ENCODE results near the gene ART1.
"Not testable (repeated sequence)": the region's sequence is repeated elsewhere in the genome, so short reads cannot be mapped to it uniquely, and the experiment has no call there.

The ART1 gene

DNA sequence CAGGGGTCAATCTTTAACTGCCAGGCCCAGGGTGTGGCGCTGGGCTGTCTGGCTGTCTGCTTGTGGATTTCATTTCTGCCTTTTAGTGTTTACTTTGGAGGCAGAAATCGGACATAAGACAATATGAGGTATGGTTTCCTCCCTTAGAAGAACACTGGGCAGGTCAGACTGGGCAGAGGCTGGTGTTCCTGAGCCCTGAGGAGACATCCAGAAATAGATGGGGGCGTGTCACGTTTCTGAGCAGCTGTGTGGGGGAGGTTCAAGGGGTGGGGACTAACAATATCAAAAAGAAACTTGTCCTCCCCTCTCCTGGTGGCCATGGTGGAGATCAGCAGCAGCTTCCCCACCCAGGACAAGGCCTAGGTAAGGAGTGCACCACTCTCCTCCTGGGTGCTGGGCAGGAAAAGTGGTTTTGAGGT lies at the start of gene ART1:
Gene ART1, plus strand, starts transcription at position 312 of the 419 bp plus-strand sequence. CDS start 14,086 bp downstream, outside the sequence.
- no peak for DNase-seq (ENCODE audit: low read depth in 3 of 3)

DNA sequence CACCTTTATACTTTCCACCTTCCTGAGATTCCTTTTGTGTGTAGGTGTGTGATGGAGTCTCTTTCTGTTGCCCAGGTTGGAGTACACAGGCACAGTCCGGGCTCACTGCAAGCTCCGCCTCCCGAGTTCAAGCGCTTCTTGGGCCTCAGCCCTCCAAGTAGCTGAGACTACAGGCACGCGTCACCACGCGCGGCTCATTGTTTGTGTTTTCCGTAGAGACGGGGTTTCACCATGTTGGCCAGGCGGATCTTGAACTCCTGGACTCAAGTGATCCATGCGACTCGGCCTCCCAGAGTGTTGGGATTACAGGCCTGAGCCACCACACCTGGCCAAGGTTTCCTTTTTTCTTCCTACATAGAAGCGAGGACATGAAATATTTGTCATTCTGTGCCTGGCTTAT lies 47.2 kb upstream of the ART1 start:
- DNase-seq (ENCODE audit: low read depth in 3 of 3) = not testable (repeated sequence)

DNA sequence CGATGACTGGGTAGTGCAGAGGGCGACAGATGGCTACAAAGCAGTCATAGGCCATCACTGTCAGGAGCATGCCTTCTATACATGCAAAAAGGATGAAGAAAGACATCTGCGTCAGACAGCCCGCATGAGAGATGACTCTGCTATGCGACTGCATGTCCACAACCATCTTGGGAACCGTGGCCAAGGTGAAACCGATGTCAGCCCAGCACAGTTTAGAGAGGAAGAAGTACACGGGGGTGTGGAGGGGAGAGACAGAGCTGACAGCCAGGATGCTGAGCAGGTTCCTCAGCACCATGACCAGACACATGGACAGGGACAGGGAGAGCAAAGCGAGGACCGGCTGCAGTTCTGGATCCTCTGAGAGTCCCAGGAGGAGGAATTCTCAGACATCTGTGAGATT lies 44.7 kb upstream of the ART1 start:
- DNase-seq (ENCODE audit: low read depth in 3 of 3) = not testable (repeated sequence)

GRCh38 chr11:3604167-3604566 lies 40.8 kb upstream of the ART1 start:
- DNase-seq (ENCODE audit: low read depth in 3 of 3) = no peak

DNA sequence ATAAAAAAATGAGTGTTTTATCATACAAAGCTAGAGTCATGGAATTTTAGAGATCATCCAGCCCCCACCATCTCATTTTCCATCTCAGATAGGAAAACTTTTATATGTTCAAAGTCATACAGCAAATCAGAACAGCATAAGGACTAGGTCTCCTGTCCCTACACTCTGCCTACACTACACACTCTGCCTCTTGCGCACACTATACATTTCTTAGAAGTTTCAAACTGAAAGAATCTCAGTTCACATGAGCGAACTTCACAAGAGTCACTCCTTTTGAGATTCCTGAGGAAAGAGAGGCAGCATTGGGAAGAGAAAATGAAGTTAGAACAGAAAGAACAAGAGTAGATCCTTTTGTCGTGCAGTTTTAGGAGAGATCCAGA lies 39.7 kb upstream of the ART1 start:
- no peak for DNase-seq (ENCODE audit: low read depth in 3 of 3)

GRCh38 chr11:3605771-3606203 lies 39.1 kb upstream of the ART1 start:
- no peak for DNase-seq (ENCODE audit: low read depth in 3 of 3)

DNA sequence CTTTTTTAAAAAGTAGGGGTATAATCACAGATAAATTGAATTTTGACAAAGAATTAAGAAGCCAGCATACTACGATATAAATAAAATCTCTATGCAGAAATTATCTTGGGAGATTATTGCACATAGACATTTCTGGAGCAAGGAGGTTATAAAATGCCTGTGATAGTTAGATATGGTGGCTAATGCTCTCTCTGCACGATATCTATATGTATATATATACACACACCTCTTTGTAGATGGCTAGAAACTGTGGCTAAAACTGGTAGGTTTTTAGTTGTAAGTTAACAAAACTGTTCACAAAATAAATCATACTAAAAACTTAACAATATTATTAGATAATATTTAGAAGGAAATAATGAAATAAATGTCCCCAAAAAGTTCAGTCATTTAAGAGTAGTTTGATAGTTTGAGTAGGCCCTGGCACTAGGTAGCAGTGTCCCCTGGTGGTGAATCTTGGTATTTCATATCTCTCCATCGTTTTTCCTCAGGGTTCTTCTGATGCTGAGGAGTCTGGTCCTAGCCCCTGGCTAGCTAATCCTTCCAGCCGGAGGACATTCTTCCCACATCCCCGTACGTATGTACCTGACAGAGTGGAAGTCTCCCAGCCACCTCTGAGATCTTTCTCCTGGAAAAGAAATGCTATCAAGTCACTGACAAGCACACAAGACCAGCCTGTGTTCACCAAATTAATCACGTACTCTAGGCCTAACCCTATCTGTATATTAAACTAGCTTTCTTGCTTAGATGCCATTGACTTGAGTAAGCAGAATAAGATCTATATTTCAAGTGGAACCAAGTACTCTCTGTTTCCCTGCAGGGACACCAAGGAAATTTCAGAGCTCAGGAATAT lies 35.3 kb upstream of the ART1 start:
- no peak for DNase-seq (ENCODE audit: low read depth in 3 of 3)

GRCh38 chr11:3610846-3611245 lies 34.1 kb upstream of the ART1 start:
- no peak for DNase-seq (ENCODE audit: low read depth in 3 of 3)

- no peak for DNase-seq (ENCODE audit: low read depth in 3 of 3)
Measured at GRCh38 chr11:3611976-3612678, 32.8 kb upstream of the ART1 start.

- no peak for DNase-seq (ENCODE audit: low read depth in 3 of 3)
Measured at GRCh38 chr11:3613998-3614741, 30.8 kb upstream of the ART1 start.

DNA sequence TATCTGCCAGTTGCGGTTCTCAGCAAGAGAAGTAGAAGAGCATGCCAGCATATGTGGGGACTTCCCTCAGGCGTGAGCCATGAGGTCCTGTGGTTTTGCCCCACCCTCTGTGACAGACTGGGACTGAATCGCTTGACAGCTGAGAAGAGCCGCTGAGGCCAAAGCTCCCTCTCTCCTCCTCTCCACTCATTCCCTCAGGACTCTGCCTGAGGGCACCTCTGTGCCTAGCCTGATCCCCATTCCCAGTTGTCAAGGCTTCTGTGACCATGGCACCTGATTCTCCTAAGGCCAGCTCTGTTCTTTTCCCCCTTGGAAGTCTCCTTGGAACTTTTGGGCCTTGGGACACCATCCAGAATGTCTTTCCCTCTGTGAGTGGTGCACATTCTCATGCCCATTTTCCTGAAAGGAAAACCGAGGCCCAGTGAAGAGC lies 30.2 kb upstream of the ART1 start:
- DNase-seq (ENCODE audit: low read depth in 3 of 3) = peak in 2 of 3 experiments; percentile 5 to 14

- DNase-seq (ENCODE audit: low read depth in 3 of 3) = no peak
Measured at GRCh38 chr11:3615998-3616397, 28.9 kb upstream of the ART1 start.

DNA sequence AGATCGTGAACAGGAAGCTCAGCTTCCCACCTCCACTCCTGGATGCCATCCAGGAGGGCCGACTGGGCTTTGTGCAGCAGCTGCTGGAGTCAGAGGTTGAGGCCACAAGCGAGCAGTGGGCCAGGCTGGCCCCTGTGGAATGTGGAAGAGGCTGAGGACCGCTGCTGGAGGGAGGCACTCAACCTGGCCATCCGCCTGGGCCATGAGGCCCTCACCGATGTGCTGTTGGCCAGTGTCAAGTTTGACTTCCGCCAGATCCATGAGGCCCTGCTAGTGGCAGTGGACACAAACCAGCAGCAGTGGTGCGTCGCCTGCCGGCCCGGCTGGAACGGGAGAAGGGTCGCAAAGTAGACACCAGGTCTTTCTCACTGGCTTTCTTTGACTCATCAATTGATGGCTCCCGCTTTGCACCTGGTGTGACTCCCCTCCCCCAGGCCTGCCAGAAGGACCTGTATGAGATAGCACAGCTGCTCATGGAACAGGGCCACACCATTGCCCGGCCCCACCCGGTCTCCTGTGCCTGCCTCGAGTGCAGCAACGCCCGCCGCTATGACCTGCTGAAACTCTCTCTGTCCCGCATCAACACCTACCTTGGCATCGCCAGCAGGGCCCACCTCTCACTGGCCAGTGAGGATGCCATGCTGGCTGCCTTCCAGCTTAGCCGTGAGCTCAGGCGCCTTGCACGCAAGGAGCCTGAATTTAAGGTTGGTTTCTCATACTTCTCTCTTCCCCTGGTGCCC lies 28.0 kb upstream of the ART1 start:
- no peak for DNase-seq (ENCODE audit: low read depth in 3 of 3)

DNA sequence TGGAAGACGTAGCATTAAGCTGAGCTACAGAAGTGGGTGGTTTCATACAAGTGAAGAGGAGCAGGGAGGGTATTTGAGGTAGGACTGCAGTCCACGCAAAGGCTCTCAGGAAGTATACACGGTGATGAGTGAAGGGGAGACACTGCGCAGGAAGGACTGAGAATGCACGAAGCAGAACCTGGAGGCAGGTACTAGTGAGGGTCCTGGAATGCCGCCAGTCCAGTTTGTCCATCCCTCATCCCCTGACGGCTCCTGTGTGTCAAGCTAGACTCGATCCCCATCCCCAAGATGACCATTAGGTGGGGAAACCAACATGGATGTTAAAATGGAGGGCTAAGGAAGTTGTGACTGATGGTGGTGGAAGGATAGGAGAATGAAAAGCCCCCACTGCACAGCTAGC lies 26.9 kb upstream of the ART1 start:
- no peak for DNase-seq (ENCODE audit: low read depth in 3 of 3)

DNA sequence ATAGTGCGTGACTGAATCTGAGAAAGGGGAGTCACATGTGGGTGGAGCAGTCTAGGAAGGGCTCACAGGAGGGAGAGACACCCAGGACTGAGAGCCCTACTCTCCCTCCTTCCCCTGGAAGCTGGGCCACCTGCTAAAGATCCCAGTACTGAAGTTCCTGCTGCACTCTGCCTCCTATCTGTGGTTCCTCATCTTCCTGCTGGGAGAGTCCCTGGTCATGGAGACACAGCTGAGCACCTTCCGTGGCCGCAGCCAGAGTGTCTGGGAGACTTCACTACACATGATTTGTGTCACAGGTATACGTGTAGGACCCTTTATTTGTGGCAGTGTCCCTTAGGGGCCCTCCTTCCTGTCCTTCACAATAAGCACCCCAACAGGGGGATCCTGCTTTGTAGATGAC lies 22.4 kb upstream of the ART1 start:
- no peak for DNase-seq (ENCODE audit: low read depth in 3 of 3)

- DNase-seq (ENCODE audit: low read depth in 3 of 3) = no peak
Measured at GRCh38 chr11:3623121-3623520, 21.8 kb upstream of the ART1 start.

DNA sequence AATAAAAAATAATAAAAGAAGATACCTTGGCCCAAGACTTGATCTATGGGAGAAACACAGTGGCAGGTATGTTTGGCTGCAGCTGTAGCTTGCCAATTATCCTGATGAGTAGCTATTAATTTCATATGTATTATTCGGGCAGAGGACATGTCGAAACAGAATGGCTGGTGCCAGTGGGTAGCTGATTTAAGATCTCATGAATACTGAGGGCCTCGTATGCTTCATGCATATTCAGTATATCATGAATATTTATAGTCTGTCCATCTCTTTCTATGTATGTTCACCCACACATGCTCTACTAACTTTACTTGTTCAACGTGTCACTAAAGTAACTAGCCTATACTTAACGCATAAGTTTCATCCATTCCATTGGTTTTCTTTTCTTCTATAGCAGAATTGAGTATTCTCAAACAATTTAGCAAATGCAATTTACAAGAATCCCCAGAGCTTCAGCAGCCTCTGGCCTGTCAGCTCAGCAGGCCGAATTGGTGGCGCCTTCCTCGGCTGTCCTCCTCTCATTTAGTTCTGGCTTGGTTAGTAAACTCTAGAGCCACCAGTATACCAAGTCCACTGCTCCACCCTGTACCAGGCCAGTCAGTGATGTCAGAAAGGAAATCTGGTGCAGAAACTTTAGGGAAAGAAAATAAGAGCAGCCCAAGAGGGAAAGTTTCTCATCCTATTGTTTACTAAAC lies 21.0 kb upstream of the ART1 start:
- no peak for DNase-seq (ENCODE audit: low read depth in 3 of 3)

- DNase-seq (ENCODE audit: low read depth in 3 of 3) = no peak
Measured at GRCh38 chr11:3626250-3626960, 18.5 kb upstream of the ART1 start.

GRCh38 chr11:3627291-3627690 lies 17.6 kb upstream of the ART1 start:
- DNase-seq (ENCODE audit: low read depth in 3 of 3) = no peak

GRCh38 chr11:3631331-3631730 lies 13.6 kb upstream of the ART1 start:
- DNase-seq (ENCODE audit: low read depth in 3 of 3) = no peak
